Thyroid gland (tissue), 4 donors: ENCODE measurements around the gene TCIRG1. TPM values are rescaled to one million over a fixed set of nuclear protein-coding genes. Genes with fewer than 3 reads are reported as not detected.

Experiments
- DNase-seq, 2 donors: peaks; one replicate each; pipeline ENCODE4 v3.0.0-alpha.2; 2019
- H3K27ac ChIP-seq, 3 donors: fragments of 200-600 bp; sonication (generic); 1 replicate in 2 of 3; 2 replicates in 1 of 3; pipeline ENCODE4 v1.5.1; 2016 to 2019; ENCODE audit warnings: mild to moderate bottlenecking in 1 of 3, moderate library complexity in 1 of 3
- H3K27me3 ChIP-seq: fragments of 200-600 bp; sonication (generic); one replicate; pipeline ENCODE4 v1.5.1; 2019
- H3K36me3 ChIP-seq, 2 donors: fragments of 200-600 bp; sonication (generic); one replicate each; pipeline ENCODE4 v1.5.1; 2016 to 2019
- H3K4me1 ChIP-seq, 2 donors: fragments of 200-600 bp; sonication (generic); one replicate each; pipeline ENCODE4 v1.5.1; 2017 to 2019
- H3K4me3 ChIP-seq, 3 donors: fragments of 200-600 bp; sonication (generic); replicated peaks in 1 of 3; 1 replicate in 2 of 3; 2 replicates in 1 of 3; pipeline ENCODE4 v1.5.1; 2016; ENCODE audit warnings: mild to moderate bottlenecking in 1 of 3
- H3K9me3 ChIP-seq: fragments of 200-600 bp; sonication (generic); one replicate; pipeline ENCODE4 v1.5.1; 2017
- POLR2A ChIP-seq, 2 donors: fragments of 450-650 bp; IDR thresholded peaks; one replicate each; pipeline ENCODE4 v1.6.1; 2017; ENCODE audit warnings: antibody characterized with exemption in 2 of 2, mild to moderate bottlenecking in 2 of 2, moderate library complexity in 1 of 2
- WGBS, 2 donors: methylation state at CpG; one replicate each; pipeline ENCODE4 v1.1.5; 2017; 5-methylcytosine and 5-hydroxymethylcytosine counted together
- intact Hi-C: fragments of 100-400 bp; cut with DNase I; formaldehyde crosslinking; loops from one replicate; pipeline ENCODE4 v1.15.1; 2023
- total RNA-seq, 4 donors: library from RNA; depleted of rRNA; stranded (reverse); fragments of >200 nt; gene quantifications; one replicate each; pipeline ENCODE4 v1.2.3, GENCODE V29; 2016
- TF ChIP-seq, protein P1 (sequence below), 6 experiments: fragments of 200-600 bp in 3 of 6; fragments of 450-650 bp in 3 of 6; sonication (generic) in 3 of 6; IDR thresholded peaks; one replicate each; pipeline ENCODE4 v1.5.1; 2016 to 2019; ENCODE audit warnings: antibody characterized with exemption in 6 of 6, mild to moderate bottlenecking in 2 of 6, inconsistent platforms in 1 of 6, moderate library complexity in 1 of 6

The TCIRG1 gene
- total RNA-seq, 4 donors from 2014 or later, result 74.8 to 141 (median 121) TPM

- no peaks in the 10 kb centered on the region for H3K27me3 ChIP-seq
- TF ChIP-seq POLR2A (IDR thresholded peaks at IDR 0.05), result no peak
- TF ChIP-seq, protein P1, sequence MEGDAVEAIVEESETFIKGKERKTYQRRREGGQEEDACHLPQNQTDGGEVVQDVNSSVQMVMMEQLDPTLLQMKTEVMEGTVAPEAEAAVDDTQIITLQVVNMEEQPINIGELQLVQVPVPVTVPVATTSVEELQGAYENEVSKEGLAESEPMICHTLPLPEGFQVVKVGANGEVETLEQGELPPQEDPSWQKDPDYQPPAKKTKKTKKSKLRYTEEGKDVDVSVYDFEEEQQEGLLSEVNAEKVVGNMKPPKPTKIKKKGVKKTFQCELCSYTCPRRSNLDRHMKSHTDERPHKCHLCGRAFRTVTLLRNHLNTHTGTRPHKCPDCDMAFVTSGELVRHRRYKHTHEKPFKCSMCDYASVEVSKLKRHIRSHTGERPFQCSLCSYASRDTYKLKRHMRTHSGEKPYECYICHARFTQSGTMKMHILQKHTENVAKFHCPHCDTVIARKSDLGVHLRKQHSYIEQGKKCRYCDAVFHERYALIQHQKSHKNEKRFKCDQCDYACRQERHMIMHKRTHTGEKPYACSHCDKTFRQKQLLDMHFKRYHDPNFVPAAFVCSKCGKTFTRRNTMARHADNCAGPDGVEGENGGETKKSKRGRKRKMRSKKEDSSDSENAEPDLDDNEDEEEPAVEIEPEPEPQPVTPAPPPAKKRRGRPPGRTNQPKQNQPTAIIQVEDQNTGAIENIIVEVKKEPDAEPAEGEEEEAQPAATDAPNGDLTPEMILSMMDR (IDR thresholded peaks at IDR 0.05), result no peak
- no peak overlapping the region for H3K4me3 ChIP-seq
- no peak for DNase-seq
- H3K9me3 ChIP-seq, result no peaks in the 10 kb centered on the region
- no peak overlapping the region for H3K27ac ChIP-seq
- peaks cover 0 to 19% of the 10 kb centered on the region in 2 donors for H3K4me1 ChIP-seq
- 93 to 95% methylated on average over 16 to 18 of the region's 18 CpGs for WGBS, 2 donors
- intact Hi-C loops, result no loop called here
- no peaks in the 10 kb centered on the region for H3K36me3 ChIP-seq
Measured at GRCh38 chr11:68018730-68019190, 20.1 kb upstream of the TCIRG1 start.

DNA sequence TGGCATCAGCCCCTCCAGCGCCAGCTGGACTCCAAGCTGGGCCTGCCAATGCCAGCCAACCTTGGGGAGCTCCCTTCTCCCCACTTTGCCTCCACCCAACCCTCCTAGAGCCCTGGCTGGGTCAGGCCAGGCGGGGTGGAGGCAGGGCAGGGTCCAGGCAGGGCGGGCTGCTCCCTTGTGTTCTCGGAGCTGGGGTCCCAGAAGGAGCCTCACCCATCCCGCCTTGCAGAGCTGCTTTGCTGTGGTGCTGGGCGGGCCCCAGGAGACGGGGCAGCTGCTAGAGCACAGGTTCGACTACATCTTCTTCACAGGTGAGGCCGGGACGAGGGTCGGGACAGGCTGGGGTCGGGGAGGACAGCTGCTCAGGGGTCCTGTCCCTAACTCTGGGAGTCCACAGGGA, 19.3 kb upstream of the TCIRG1 start:
- TF ChIP-seq POLR2A (IDR thresholded peaks at IDR 0.05), result no peak
- TF ChIP-seq, protein P1 (IDR thresholded peaks at IDR 0.05), result no peak
- no peak overlapping the region for H3K27ac ChIP-seq
- H3K36me3 ChIP-seq, result no peaks in the 10 kb centered on the region
- H3K27me3 ChIP-seq, result no peaks in the 10 kb centered on the region
- intact Hi-C loops, result no loop called here
- H3K9me3 ChIP-seq, result no peaks in the 10 kb centered on the region
- no peak for DNase-seq
- 92 to 94% methylated on average over 9 to 12 of the region's 12 CpGs for WGBS, 2 donors
- peaks cover 0 to 12% of the 10 kb centered on the region in 2 donors for H3K4me1 ChIP-seq
- H3K4me3 ChIP-seq, result no peak overlapping the region

- intact Hi-C loops, result no loop called here
- no peak for DNase-seq
- Histone ChIP-seq H3K4me1 (peaks cover 0 to 6% of the 10 kb centered on the region in 2 donors), H3K9me3 (no peaks in the 10 kb centered on the region), H3K27me3 (no peaks in the 10 kb centered on the region), H3K27ac (no peak overlapping the region), H3K4me3 (no peak overlapping the region), H3K36me3 (no peaks in the 10 kb centered on the region)
- WGBS, 2 donors, result 51 to 59% methylated on average over 11 of the region's 11 CpGs
- TF ChIP-seq, protein P1 (IDR thresholded peaks at IDR 0.05), result peak in 1 of 6 experiments; percentile 17
- TF ChIP-seq POLR2A (IDR thresholded peaks at IDR 0.05), result no peak
Measured at GRCh38 chr11:68020575-68020974, 18.2 kb upstream of the TCIRG1 start.

DNA sequence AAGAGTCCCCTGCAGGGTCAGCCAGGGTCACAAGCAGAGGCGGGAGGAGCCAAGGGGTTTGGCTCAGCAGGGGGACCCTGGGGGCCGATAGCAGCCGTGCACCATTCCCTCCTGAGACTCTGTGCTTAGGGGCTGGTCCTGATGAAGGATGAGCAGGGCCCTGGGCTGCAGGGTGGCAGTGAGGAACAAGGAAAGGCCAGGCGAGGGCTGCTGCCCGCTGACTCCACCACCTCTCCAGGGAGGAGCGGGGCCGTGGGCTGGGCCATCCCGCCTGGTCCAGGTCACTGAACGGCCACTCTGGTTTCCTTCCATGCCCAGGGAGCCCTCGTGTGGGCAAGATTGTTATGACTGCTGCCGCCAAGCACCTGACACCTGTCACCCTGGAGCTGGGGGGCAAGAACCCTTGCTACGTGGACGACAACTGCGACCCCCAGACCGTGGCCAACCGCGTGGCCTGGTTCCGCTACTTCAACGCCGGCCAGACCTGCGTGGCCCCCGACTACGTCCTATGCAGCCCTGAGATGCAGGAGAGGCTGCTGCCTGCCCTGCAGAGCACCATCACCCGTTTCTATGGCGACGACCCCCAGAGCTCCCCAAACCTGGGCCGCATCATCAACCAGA, 17.5 kb upstream of the TCIRG1 start:
- peak; percentile 53 to 57 for DNase-seq
- H3K36me3 ChIP-seq, result no peaks in the 10 kb centered on the region
- H3K27ac ChIP-seq, result no peak overlapping the region
- no peak for TF ChIP-seq POLR2A (IDR thresholded peaks at IDR 0.05)
- TF ChIP-seq, protein P1 (IDR thresholded peaks at IDR 0.05), result peak in 4 of 6 experiments; percentile 24 to 38 (median 36)
- no peaks in the 10 kb centered on the region for H3K9me3 ChIP-seq
- no peaks in the 10 kb centered on the region for H3K27me3 ChIP-seq
- intact Hi-C loops, result no loop called here
- WGBS, 2 donors, result 72 to 83% methylated on average over 14 to 20 of the region's 27 CpGs
- H3K4me3 ChIP-seq, result no peak overlapping the region
- peaks cover 0 to 6% of the 10 kb centered on the region in 2 donors for H3K4me1 ChIP-seq

DNA sequence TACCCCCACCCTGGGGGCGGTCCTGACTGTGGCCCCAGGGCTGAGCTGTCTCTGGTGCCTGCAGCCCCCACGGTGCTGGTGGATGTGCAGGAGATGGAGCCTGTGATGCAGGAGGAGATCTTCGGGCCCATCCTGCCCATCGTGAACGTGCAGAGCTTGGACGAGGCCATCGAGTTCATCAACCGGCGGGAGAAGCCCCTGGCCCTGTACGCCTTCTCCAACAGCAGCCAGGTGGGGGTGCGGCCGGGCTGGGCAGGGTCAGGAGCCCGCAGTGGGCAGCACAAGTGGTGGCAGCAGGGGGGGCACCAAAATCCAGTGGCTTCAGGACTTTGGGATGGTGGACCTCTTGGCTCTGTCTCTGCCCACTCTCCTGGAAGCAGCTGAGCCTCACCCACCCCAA, 16.3 kb upstream of the TCIRG1 start:
- no peaks in the 10 kb centered on the region for H3K36me3 ChIP-seq
- no peak overlapping the region for H3K27ac ChIP-seq
- H3K27me3 ChIP-seq, result no peaks in the 10 kb centered on the region
- DNase-seq, result no peak
- WGBS, 2 donors, result 87 to 90% methylated on average over 12 to 13 of the region's 13 CpGs
- intact Hi-C loops, result no loop called here
- H3K4me3 ChIP-seq, result no peak overlapping the region
- TF ChIP-seq, protein P1 (IDR thresholded peaks at IDR 0.05), result no peak
- TF ChIP-seq POLR2A (IDR thresholded peaks at IDR 0.05), result no peak
- no peaks in the 10 kb centered on the region for H3K4me1 ChIP-seq
- no peaks in the 10 kb centered on the region for H3K9me3 ChIP-seq
